ENCODE measurements around the gene MFRP.

Gene MFRP

GRCh38 chr11:119338965-119339588 is 7.4 kb downstream of the MFRP start:
- TF ChIP-seq CTCF (IDR thresholded peaks at IDR 0.05; ENCODE audit: low read depth, low read length, missing control alignments): no peak
- in situ Hi-C loops (cut with HindIII; ENCODE audit: low sequenced_read_pairs): no loop called here
- DNase-seq (ENCODE audit: low read depth): no peak
- peak overlapping the region; percentile 50 for H3K4me3 ChIP-seq (ENCODE audit: low read depth, low read length)

DNA sequence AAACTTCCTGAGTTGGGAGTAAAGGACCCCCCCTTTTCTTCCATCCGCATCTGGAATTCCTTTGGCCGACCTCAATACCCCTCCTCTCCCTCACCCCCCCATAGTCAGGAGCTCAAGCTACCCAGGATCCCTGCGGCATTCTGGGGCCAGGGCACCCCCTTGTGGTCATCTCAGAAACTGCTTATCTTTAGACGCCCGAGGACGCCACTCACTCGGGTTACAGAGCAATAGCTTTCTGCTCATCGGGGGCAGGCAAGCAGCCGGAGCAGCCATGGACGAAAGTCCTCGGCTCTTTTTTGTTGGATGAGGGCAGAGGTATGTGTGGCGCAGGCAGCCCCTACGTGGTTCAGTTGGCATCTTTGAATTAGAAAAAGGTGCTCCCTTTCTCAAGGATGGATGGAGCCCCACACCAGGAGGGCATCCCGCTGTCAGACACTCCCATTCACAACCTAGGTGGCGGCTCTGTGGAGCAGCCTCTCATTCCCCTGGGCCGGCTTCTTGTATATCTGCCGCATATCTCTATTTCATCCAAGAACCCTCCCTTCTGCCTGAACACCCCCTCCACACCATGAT is 8.1 kb downstream of the MFRP start:
- in situ Hi-C loops (cut with HindIII; ENCODE audit: low sequenced_read_pairs): no loop called here
- peak; percentile 92 for TF ChIP-seq CTCF (IDR thresholded peaks at IDR 0.05; ENCODE audit: low read depth, low read length, missing control alignments)
- peak; percentile 48 for DNase-seq (ENCODE audit: low read depth)
- H3K4me3 ChIP-seq (ENCODE audit: low read depth, low read length): peak overlapping the region; percentile 50

GRCh38 chr11:119337581-119338317 is 8.8 kb downstream of the MFRP start:
- peak overlapping the region; percentile 50 for H3K4me3 ChIP-seq (ENCODE audit: low read depth, low read length)
- peak; percentile 31 for DNase-seq (ENCODE audit: low read depth)
- no peak for TF ChIP-seq CTCF (IDR thresholded peaks at IDR 0.05; ENCODE audit: low read depth, low read length, missing control alignments)
- in situ Hi-C loops (cut with HindIII; ENCODE audit: low sequenced_read_pairs): no loop called here

DNA sequence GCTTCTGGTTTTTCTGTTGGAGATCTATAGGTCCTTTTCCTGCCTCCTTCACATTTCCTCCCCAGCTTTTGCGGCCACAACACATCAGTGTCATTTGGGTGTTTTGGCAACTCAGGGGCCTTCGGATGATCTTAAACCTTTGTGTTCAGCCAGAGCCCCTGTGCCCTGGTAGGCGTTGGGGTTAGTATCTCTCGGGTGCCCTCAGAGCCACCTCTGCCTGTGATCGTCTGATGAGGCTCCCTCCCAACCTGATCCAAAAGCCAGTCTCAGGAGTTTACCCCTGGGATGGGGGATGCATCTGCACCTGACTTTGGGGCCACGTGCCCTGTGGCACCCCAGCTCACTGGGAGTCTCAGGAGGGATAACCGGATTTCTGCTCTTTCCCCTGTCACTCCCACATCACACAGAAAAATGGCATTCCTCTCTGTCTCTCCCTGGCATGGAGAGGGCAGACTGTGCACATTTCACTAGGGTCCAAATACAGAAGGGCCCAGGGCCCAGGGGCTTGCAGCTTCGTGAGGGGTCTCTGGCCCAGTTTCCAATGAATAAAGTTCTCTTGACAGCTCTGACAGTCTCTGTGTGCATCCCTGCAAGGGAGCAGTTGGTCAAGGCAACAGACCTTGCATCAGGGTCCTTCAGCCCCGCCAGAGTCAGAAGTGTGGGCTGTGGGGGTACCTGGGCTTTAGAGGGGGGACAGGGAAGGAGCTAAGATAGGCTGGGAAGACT is 9.6 kb downstream of the MFRP start:
- DNase-seq (ENCODE audit: low read depth): no peak
- no peak for TF ChIP-seq CTCF (IDR thresholded peaks at IDR 0.05; ENCODE audit: low read depth, low read length, missing control alignments)
- in situ Hi-C loops (cut with HindIII; ENCODE audit: low sequenced_read_pairs): no loop called here
- H3K4me3 ChIP-seq (ENCODE audit: low read depth, low read length): no peak overlapping the region

DNA sequence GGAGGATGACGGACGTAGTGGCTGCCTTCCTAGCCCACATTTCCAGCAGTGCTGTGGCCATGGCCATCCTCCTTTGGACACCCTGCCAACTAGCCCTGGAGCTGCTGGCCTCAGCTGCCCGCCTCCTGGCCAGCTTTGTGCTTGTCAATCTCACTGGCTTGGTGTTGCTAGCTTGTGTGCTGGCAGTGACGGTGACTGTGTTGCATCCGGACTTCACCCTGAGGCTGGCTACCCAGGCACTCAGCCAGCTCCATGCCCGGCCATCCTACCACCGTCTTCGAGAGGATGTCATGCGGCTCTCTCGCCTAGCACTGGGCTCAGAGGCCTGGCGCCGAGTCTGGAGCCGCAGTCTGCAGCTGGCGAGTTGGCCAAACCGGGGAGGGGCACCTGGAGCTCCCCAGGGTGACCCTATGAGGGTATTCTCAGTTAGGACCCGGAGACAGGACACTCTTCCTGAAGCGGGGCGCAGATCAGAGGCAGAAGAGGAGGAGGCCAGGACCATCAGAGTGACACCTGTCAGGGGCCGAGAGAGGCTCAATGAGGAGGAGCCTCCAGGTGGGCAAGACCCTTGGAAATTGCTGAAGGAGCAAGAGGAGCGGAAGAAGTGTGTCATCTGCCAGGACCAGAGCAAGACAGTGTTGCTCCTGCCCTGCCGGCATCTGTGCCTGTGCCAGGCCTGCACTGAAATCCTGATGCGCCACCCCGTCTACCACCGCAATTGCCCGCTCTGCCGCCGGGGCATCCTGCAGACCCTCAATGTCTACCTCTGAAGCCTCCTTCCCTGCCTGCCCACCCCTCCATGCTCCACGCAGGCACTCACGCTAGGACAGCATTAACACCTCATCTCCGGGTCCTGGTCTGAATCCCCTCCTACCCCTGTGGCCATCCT is 10.6 kb downstream of the MFRP start:
- no peak for TF ChIP-seq CTCF (IDR thresholded peaks at IDR 0.05; ENCODE audit: low read depth, low read length, missing control alignments)
- H3K4me3 ChIP-seq (ENCODE audit: low read depth, low read length): no peak overlapping the region
- in situ Hi-C loops (cut with HindIII; ENCODE audit: low sequenced_read_pairs): no loop called here
- no peak for DNase-seq (ENCODE audit: low read depth)
